ENCODE measurements around the gene IP6K1.

DNA sequence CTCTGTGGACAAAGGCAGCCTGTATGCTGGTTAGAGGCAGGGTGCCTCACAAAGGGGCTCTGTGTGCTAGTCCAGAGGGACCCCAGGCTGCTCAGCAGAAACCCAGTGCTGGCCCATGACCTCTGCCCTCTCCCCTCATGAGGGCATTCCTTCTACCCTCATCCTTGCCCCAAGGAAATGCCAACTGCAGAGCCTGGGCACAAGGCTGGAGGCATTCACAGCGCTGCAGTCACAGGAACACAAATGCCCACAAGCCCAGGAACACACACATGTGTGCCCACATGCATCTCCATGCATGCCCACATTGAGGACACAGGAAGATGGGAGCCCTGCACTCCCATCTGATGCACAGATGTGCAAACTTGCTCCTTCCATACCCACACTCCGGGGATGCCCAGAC is 20.5 kb upstream of the IP6K1 start:
- TF ChIP-seq, protein P1, sequence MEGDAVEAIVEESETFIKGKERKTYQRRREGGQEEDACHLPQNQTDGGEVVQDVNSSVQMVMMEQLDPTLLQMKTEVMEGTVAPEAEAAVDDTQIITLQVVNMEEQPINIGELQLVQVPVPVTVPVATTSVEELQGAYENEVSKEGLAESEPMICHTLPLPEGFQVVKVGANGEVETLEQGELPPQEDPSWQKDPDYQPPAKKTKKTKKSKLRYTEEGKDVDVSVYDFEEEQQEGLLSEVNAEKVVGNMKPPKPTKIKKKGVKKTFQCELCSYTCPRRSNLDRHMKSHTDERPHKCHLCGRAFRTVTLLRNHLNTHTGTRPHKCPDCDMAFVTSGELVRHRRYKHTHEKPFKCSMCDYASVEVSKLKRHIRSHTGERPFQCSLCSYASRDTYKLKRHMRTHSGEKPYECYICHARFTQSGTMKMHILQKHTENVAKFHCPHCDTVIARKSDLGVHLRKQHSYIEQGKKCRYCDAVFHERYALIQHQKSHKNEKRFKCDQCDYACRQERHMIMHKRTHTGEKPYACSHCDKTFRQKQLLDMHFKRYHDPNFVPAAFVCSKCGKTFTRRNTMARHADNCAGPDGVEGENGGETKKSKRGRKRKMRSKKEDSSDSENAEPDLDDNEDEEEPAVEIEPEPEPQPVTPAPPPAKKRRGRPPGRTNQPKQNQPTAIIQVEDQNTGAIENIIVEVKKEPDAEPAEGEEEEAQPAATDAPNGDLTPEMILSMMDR (IDR thresholded peaks at IDR 0.05), result no peak
- no peak for TF ChIP-seq POLR2A (IDR thresholded peaks at IDR 0.05)

All from sigmoid colon (tissue), 3 donors.